GM21528 (cell line): ENCODE measurements around the gene USP26.
"Not testable (repeated sequence)": the region's sequence is repeated elsewhere in the genome, so short reads cannot be mapped to it uniquely, and the experiment has no call there.

Experiments used
- ATAC-seq: cut with Tn5 transposase; IDR thresholded peaks from one replicate; pipeline ENCODE4 v1.9.1; 2021; ENCODE audit warnings: mild to moderate bottlenecking, moderate library complexity; ENCODE audit not compliant: unreplicated experiment, low FRiP score

The USP26 gene

DNA sequence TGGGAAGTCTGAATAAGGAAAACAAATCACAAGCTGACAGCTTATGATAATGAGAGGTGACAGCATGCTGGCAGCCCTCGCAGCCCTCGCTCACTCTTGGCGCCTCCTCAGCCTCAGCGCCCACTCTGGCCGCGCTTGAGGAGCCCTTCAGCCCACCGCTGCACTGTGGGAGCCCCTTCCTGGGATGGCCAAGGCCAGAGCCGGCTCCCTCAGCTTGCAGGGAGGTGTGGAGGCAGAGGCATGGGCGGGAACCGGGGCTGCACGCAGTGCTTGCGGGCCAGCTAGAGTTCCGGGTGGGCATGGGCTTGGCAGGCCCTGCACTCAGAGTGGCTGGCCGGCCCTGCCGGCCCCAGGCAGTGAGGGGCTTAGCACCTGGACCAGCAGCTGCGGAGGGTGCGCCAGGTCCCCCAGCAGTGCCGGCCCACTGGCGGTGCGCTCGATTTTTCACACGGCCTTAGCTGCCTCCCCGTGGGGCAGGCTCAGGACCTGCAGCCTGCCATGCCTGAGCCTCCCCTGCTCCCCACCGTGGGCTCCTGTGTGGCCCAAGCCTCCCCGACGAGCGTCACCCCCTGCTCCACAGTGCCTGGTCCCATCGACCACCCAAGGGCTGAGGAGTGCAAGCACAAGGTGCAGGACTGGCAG, 52.6 kb downstream of the USP26 start:
- not testable (repeated sequence) for ATAC-seq

DNA sequence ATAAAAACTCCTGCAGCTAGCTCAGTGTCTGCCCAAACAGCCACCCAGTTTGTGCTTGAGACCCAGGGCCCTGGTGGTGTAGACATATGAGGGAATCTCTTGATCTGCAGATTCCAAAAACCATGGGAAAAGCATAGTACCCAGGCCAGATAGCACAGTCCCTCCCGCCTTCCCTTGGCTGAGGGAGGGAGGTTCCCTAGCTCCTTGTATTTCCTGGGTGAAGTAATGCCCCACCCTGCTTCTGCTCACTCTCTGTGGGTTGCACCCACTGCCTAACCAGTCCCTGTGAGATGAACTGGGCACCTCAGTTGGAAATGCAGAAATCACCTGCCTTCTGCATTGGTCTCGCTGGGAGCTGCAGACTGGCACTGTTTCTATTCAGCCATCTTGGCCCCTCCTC, 54.6 kb downstream of the USP26 start:
- ATAC-seq, result no peak

DNA sequence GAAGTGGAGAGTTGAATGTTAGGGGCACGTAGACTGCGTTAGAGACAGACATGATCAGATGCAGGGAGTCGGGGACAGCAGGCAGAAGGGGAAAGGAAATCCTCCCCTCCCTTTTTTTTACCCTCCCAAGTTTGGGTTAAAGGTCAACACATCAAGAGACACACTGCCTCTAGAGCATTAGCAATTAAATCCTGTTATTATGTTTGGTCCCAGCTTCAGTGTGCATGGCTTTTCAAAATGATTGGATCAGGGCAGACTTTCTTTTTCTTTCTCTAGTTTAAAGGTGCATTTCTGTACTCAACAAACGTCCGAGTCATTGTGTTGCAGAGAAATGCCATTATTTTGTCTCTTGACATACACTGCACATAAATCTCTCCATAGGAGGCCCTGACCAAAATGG, 63.9 kb downstream of the USP26 start:
- ATAC-seq, result no peak

DNA sequence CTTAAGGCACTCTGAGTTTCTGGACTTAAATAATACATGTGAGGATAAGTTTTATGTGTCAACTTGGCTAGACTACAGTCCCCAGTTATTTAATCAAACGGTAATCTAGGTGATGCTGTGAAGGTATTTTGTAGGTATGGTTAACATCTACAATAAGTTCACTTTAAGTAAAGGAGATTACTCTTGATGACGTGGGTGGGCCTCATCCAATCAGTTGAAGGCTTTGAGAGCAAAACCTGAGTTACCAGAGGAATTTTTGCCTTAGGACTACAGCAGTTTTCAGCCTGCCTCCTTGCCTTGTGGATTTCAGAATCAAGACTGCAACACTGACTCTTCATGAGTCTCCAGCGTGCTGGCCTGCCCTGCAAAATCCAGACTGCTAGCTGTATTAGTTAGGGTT, 78.7 kb downstream of the USP26 start:
- no peak for ATAC-seq

DNA sequence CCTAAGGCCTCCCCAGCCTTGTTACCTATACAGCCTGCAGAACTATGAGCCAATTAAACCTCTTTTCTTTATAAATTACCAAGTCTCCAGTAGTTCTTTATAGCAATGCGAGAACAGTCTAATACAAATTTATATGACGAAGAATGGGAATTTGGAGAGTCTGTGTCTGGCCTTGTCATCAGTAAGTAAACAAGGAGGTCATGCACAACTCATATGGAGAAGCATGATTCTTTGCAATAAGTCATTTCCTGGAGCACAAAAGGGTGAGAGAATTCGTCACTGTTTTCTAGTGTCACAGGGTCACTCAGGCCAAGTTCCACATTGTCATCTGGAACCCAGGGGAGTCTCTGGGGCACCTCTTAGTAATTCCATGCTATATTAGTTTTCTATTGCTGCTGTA, 89.5 kb downstream of the USP26 start:
- no peak for ATAC-seq

DNA sequence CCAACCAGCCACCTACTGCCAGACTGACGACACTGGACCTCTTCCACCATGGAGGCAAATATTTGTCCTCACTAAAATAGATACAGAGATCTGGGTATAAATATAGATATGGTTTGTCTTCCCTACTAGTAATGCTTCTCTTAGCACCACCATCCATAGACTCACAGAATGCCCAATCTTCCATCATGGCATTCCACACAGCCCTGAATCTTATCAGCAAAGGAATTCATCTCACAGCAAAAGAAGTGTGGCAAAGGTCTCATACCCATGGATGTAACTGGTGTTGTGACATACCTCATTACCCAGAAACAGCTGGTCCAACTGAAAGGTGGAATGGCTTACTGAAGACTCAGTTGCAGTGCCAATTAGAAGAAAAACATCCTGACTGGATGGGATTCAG, 91.3 kb downstream of the USP26 start:
- ATAC-seq, result no peak

DNA sequence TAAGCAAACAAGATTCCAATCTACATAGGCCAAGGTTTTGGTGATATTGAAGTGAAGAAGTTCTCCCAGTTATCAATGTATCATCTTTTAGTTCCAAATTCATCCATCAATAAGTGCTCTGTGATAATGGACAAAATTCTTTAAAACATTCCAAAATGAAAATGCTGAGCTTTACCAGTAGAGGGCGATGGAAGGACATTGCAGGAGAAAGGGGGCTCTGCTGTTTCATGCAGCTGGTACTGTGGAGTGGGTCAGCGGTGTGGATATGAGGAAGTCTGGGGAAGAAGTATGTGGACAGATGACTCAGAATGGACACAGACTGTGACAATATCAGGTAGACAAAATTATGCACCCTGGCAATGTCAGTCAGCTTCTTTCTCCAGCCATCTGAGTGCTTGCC, 91.9 kb downstream of the USP26 start:
- no peak for ATAC-seq

DNA sequence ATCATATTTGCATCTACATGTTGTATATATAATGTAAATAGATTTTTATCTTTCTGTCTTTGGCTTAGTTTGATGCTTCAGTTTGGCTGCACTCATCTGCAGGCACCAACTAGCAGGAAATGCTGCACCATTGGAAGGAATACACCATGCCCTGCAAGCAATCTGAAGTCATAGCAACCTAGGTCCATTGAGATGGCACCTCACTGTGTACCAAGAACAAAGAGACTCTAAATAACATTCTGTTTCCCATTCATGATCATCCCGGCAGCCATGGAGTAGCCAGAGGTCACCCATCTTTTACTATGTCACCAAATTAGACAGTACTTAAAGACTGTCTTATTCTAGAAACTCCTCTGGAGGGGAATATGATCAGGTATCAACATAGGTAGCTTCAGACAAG, 97.7 kb downstream of the USP26 start:
- ATAC-seq, result no peak

DNA sequence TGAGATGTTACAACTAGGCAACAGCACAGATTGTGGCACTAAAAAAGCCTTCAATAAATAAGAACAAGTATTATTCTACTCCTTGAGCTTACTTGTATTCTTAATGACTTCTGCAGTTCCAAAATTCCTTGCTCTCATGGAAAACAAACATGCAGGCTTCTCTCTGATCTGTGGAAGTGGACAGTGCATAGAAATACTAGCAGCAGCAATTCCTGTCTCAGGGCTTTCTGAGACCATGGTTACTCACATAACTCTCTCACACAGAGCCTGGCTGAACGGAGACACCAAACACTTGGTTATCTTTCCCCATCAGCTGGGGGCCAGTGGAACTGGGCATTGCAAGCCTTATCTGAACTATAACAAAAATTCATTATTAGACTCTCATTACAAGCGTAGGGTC, 106.1 kb downstream of the USP26 start:
- ATAC-seq, result no peak

DNA sequence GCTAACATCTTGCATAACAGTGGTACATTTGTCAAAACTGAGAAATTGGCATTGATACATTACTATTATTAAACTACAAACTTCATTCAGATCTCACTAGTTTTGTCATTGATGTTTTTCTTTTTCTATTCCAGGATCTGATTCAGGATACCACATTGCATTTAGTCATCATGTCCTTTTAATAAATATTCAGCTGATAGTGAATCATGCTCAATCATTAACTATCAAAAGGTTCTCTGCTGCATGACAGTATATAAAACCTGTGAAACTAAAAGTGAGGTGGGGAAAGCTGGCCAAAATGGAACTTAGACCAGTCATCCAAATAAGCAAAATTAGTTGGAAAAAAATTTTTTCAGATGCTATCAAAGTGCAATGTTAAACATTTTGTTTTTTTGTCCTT, 110.4 kb downstream of the USP26 start:
- ATAC-seq, result no peak

DNA sequence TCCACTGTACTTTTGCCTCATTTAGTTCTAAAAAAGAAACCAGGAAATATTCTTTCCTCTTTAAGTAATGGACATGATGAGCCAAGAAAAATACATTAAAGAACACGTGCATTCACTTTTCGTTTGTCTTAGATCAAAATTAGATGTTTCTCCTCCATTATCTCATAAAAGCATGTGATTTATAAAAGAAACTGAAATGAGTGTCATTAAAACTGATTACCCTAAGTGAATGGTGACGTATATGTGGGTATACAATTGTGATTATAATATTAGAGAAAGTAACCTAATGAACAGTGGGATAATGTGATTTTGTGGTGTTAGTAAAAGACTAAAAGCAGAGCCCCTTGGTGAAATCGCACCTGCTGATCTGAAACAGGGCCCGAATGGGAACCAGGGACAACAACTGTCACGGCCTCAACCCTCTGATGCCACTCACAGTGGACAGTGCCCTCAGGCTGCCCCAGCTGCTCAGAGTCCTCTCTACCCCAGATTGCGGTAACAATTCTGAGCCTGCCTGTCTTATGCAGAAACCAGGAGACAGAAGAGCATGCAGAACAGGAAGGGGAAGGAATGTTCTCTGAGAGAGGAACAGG, 112.8 kb downstream of the USP26 start:
- no peak for ATAC-seq

DNA sequence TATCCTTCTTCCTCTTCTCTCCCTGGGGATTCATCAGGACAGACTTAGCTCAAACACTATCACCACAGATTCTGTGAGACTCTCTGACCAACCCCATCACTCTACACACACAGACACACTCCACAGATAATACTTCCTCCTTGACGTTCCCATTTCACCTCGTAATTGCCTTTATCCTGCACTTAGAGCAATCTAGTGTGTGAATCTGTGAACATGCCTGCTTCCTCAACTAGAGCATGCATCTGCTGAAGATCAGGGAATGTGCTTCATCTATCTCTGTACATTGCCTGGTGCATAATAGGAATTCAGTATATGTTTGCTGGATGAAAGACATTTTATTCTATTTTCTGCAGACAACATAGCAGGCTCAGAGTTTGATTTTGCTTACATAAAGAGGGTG, 113.4 kb downstream of the USP26 start:
- ATAC-seq, result no peak

DNA sequence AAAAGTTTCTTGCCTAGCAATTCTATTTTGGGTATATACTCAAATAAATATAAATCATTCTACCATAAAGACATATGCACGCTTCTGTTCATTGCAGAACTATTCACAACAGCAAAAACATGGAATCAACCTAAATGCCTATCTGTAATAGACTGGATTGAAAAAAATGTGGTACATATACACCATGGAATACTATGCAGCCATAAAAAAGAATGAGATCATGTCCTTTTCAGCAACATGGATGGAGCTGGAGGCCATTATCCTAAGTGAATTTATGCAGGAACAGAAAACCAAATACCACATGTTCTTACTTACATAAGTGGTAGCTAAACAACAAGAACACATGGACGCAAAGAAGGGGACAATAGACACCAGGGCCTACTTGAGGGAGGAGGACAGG, 116.9 kb downstream of the USP26 start:
- not testable (repeated sequence) for ATAC-seq
